Cardiac fibroblast (primary cell): ENCODE measurements around the gene ANKRD30A.
"Not testable (repeated sequence)": the region's sequence is repeated elsewhere in the genome, so short reads cannot be mapped to it uniquely, and the experiment has no call there.

Experiments used
- DNase-seq, 2 donors: peaks; one replicate each; pipeline versions ENCODE4 v3.0.0 to v3.0.0-alpha.2; 2010; ENCODE audit warnings: low read depth in 2 of 2
- H3K4me3 ChIP-seq, 2 donors: replicated peaks in 1 of 2; 1 replicate in 1 of 2; 2 replicates in 1 of 2; pipeline ENCODE4 v1.5.1; 2011; ENCODE audit warnings: low read depth in 2 of 2, low read length in 2 of 2, mild to moderate bottlenecking in 2 of 2, moderate library complexity in 1 of 2
- CTCF ChIP-seq: IDR thresholded peaks from one replicate; pipeline ENCODE4 v1.5.1; 2011; ENCODE audit warnings: low read depth, mild to moderate bottlenecking, low read length, inconsistent platforms

Gene ANKRD30A

GRCh38 chr10:37125191-37125732 is at the start of gene ANKRD30A:
Gene ANKRD30A, plus strand, starts transcription at chr10:37125598. Its CDS starts 190 bp downstream, at chr10:37125788.
- no peak within 1 kb of the TSS for H3K4me3 ChIP-seq
- no peak for DNase-seq
- no peak for TF ChIP-seq CTCF

GRCh38 chr10:37076083-37076482 is 49.3 kb upstream of the ANKRD30A start:
- not testable (repeated sequence) for DNase-seq, H3K4me3 ChIP-seq

GRCh38 chr10:37095792-37096573 is 29.4 kb upstream of the ANKRD30A start:
- no peak overlapping the region for H3K4me3 ChIP-seq
- no peak for TF ChIP-seq CTCF
- no peak for DNase-seq

- DNase-seq = peak in 1 of 2 donors; percentile 1
- TF ChIP-seq CTCF = no peak
- no peak overlapping the region for H3K4me3 ChIP-seq
Observed at GRCh38 chr10:37101261-37101660, 24.1 kb upstream of the ANKRD30A start.

GRCh38 chr10:37109000-37109399 is 16.4 kb upstream of the ANKRD30A start:
- no peak for DNase-seq
- no peak overlapping the region for H3K4me3 ChIP-seq
- no peak for TF ChIP-seq CTCF

- no peak overlapping the region for H3K4me3 ChIP-seq
- no peak for TF ChIP-seq CTCF
- no peak for DNase-seq
Observed at GRCh38 chr10:37124532-37124931, 866 bp upstream of the ANKRD30A start.

GRCh38 chr10:37125921-37126320 is 523 bp downstream of the ANKRD30A start:
- H3K4me3 ChIP-seq = no peak overlapping the region
- no peak for DNase-seq
- no peak for TF ChIP-seq CTCF
